K562 (cell line): ENCODE results near the gene UBE2J2. TPM values are rescaled to one million over a fixed set of nuclear protein-coding genes. Genes with fewer than 3 reads are reported as not detected.

Experiments
- ETV6 ChIP-seq, 3 experiments: fragments of 150-350 bp in 1 of 3; sonication (generic) in 1 of 3; formaldehyde crosslinking in 1 of 3; IDR thresholded peaks; 2 replicates each; pipeline versions ENCODE4 v1.6.1 to v1.8.0; 2014 to 2022; ENCODE audit warnings: borderline replicate concordance in 2 of 3, low read depth in 2 of 3, antibody characterized with exemption in 1 of 3, low read length in 1 of 3, mild to moderate bottlenecking in 1 of 3, missing genetic modification reagents in 1 of 3
- LCOR ChIP-seq: sonication (generic); formaldehyde crosslinking; IDR thresholded peaks from 2 replicates; pipeline ENCODE4 v1.8.0; 2022; ENCODE audit warnings: mild to moderate bottlenecking, missing genetic modification reagents
- PCBP1 ChIP-seq: fragments of 200-400 bp; formaldehyde crosslinking; IDR thresholded peaks from 2 replicates; pipeline ENCODE4 v1.6.1; 2018; ENCODE audit warnings: mild to moderate bottlenecking, low read depth, low read length; ENCODE audit not compliant: poor library complexity, severe bottlenecking
- PHF20 ChIP-seq: fragments of 450-650 bp; IDR thresholded peaks from 2 replicates; pipeline ENCODE4 v1.6.1; 2018; ENCODE audit not compliant: partially characterized antibody
- TARDBP ChIP-seq: fragments of 450-650 bp; IDR thresholded peaks from 2 replicates; pipeline ENCODE4 v1.6.1; 2016
- ZNF263 ChIP-seq: sonication (generic); formaldehyde crosslinking; IDR thresholded peaks from 2 replicates; pipeline ENCODE4 v1.8.0; 2022; ENCODE audit warnings: mild to moderate bottlenecking, missing genetic modification reagents, borderline replicate concordance
- ZNF644 ChIP-seq: fragments of 200-800 bp; sonication (Bioruptor generic); IDR thresholded peaks from 2 replicates; pipeline ENCODE4 v1.6.1; 2016; ENCODE audit warnings: low read depth, missing genetic modification characterization, missing compliant biosample characterization
- ZSCAN29 ChIP-seq: fragments of 450-650 bp; IDR thresholded peaks from 2 replicates; pipeline ENCODE4 v1.6.1; 2017
- polyA plus RNA-seq, 8 experiments: library from polyadenylated mRNA; depleted of rRNA in 4 of 8; stranded (reverse) in 5 of 8; unstranded in 3 of 8; fragments of >200 nt; fragmentation: Nextera tagmentation in 2 of 8; fragmentation: Illumina TruSeq in 1 of 8; extraction: Ambion mirVana in 2 of 8; extraction: Trizol in 1 of 8; gene quantifications; 2 replicates each; pipeline versions ENCODE4 v1.2.1 to v1.2.3, GENCODE V29; 2011 to 2014; ENCODE audit warnings: inconsistent platforms in 1 of 8, missing spikeins in 1 of 8
- total RNA-seq, 7 experiments: library from RNA; depleted of rRNA in 6 of 7; stranded (reverse); fragments of >200 nt in 6 of 7; fragmentation: Illumina TruSeq in 2 of 7; extraction: Trizol in 2 of 7; gene quantifications; 2 replicates each; pipeline versions ENCODE4 v1.2.1 to v1.2.3, GENCODE V29; 2011 to 2021; ENCODE audit warnings: low replicate concordance in 1 of 7
- TF ChIP-seq, protein P1 (sequence below), 3 experiments: fragments of 200-800 bp in 1 of 3; fragments of 250-450 bp in 1 of 3; fragments of 450-650 bp in 1 of 3; sonication (Bioruptor Pico) in 1 of 3; sonication (Bioruptor generic) in 1 of 3; formaldehyde crosslinking in 1 of 3; IDR thresholded peaks; 2 replicates each; pipeline versions ENCODE4 v1.6.1 to v1.8.0; 2016 to 2022; ENCODE audit warnings: mild to moderate bottlenecking in 2 of 3, missing genetic modification characterization in 2 of 3, missing compliant biosample characterization in 1 of 3, moderate library complexity in 1 of 3
- TF ChIP-seq, protein P2 (sequence below), 2 experiments: fragments of 450-650 bp in 1 of 2; sonication (generic) in 1 of 2; formaldehyde crosslinking in 1 of 2; IDR thresholded peaks; 2 replicates each; pipeline versions ENCODE4 v1.7.1 to v1.9.0; 2016 to 2022; ENCODE audit warnings: inconsistent platforms in 1 of 2, mild to moderate bottlenecking in 1 of 2, missing genetic modification reagents in 1 of 2
- TF ChIP-seq, protein P3 (sequence below): fragments of 250-450 bp; sonication (Bioruptor Pico); IDR thresholded peaks from 2 replicates; pipeline ENCODE4 v1.9.0; 2021; ENCODE audit warnings: mild to moderate bottlenecking

Gene UBE2J2
- total and polyA plus RNA-seq, 9 of the 15 experiments (the other 6 are each of a cell fraction or from before 2014, with no cell fraction given), result 0.93 to 112 (median 75.5) TPM

DNA sequence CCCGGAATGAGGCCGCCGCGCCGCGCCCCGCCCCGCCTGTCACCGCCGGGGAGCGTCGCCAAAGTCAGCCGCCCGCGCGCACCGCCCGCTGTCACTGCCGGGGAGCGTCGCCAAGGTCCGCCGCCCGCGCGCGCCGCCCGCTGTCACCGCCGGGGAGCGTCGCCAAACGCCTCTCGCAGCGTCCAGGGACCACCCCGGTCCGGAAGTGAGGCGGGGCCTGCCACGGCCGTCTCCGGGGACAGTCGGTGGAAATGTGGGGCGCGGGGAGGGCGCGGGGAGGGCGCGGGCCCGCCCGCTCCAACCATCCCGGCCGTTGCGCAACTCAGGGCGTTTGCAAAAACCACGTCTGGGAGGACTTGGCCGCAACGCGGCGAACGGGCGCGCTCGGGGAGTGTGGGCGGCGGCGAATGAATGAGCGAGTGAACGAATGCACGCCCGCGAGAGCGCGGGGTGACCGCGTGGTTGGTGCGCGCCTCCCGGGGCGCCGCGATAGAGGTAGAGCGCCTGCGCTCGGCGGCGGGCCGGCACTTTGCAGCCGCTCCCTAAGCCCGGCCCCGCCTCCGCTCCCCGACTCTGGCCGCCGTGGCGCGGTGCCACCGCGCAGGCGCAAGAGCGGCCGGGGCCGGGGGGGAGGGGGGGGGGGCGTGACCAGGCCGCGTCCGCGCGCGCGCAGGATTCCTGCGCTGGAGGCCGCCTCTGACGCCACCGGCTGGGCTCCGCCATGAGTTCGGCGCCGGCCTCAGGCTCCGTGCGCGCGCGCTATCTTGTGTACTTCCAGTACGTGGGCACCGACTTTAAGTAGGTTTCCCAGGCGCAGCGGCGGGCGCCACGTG lies 34.5 kb upstream of the UBE2J2 start, which contains the start of the genes ACAP3 and PUSL1 (continued):
- TF ChIP-seq, protein P1, sequence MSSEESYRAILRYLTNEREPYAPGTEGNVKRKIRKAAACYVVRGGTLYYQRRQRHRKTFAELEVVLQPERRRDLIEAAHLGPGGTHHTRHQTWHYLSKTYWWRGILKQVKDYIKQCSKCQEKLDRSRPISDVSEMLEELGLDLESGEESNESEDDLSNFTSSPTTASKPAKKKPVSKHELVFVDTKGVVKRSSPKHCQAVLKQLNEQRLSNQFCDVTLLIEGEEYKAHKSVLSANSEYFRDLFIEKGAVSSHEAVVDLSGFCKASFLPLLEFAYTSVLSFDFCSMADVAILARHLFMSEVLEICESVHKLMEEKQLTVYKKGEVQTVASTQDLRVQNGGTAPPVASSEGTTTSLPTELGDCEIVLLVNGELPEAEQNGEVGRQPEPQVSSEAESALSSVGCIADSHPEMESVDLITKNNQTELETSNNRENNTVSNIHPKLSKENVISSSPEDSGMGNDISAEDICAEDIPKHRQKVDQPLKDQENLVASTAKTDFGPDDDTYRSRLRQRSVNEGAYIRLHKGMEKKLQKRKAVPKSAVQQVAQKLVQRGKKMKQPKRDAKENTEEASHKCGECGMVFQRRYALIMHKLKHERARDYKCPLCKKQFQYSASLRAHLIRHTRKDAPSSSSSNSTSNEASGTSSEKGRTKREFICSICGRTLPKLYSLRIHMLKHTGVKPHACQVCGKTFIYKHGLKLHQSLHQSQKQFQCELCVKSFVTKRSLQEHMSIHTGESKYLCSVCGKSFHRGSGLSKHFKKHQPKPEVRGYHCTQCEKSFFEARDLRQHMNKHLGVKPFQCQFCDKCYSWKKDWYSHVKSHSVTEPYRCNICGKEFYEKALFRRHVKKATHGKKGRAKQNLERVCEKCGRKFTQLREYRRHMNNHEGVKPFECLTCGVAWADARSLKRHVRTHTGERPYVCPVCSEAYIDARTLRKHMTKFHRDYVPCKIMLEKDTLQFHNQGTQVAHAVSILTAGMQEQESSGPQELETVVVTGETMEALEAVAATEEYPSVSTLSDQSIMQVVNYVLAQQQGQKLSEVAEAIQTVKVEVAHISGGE (CRISPR knock-in tag; IDR thresholded peaks at IDR 0.05), result no peak; a peak in 1 of 6 replicates
- TF ChIP-seq ETV6 (IDR thresholded peaks at IDR 0.05; ENCODE audit: borderline replicate concordance in 1 of 2, low read depth in 2 of 2, low read length in 1 of 2), result no peak
- TF ChIP-seq ETV6 (CRISPR knock-in tag; IDR thresholded peaks at IDR 0.05; ENCODE audit: borderline replicate concordance), result no peak
- TF ChIP-seq, protein P2, sequence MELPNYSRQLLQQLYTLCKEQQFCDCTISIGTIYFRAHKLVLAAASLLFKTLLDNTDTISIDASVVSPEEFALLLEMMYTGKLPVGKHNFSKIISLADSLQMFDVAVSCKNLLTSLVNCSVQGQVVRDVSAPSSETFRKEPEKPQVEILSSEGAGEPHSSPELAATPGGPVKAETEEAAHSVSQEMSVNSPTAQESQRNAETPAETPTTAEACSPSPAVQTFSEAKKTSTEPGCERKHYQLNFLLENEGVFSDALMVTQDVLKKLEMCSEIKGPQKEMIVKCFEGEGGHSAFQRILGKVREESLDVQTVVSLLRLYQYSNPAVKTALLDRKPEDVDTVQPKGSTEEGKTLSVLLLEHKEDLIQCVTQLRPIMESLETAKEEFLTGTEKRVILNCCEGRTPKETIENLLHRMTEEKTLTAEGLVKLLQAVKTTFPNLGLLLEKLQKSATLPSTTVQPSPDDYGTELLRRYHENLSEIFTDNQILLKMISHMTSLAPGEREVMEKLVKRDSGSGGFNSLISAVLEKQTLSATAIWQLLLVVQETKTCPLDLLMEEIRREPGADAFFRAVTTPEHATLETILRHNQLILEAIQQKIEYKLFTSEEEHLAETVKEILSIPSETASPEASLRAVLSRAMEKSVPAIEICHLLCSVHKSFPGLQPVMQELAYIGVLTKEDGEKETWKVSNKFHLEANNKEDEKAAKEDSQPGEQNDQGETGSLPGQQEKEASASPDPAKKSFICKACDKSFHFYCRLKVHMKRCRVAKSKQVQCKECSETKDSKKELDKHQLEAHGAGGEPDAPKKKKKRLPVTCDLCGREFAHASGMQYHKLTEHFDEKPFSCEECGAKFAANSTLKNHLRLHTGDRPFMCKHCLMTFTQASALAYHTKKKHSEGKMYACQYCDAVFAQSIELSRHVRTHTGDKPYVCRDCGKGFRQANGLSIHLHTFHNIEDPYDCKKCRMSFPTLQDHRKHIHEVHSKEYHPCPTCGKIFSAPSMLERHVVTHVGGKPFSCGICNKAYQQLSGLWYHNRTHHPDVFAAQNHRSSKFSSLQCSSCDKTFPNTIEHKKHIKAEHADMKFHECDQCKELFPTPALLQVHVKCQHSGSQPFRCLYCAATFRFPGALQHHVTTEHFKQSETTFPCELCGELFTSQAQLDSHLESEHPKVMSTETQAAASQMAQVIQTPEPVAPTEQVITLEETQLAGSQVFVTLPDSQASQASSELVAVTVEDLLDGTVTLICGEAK (IDR thresholded peaks at IDR 0.05), result no peak; the same call in none of the 2 replicates
- TF ChIP-seq, protein P2 (CRISPR knock-in tag; IDR thresholded peaks at IDR 0.05), result no peak; the same call in 1 of the 2 replicates
- peak; percentile 78 for TF ChIP-seq ZNF263 (CRISPR knock-in tag)
- peak; percentile 77 for TF ChIP-seq TARDBP
- peak; percentile 20 for TF ChIP-seq PHF20
- TF ChIP-seq PCBP1, result peak; percentile 73
- no peak for TF ChIP-seq ZSCAN29
- TF ChIP-seq, protein P3, sequence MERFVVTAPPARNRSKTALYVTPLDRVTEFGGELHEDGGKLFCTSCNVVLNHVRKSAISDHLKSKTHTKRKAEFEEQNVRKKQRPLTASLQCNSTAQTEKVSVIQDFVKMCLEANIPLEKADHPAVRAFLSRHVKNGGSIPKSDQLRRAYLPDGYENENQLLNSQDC (CRISPR knock-in tag), result peak; percentile 74; the same call in 1 of the 2 replicates
- TF ChIP-seq LCOR (CRISPR knock-in tag), result no peak
- no peak for TF ChIP-seq ZNF644 (tag)
